GM12875 (cell line): Measurements from ENCODE around the gene MYOM1.

Experiments used
- H3K4me3 ChIP-seq: one replicate; pipeline ENCODE4 v1.5.1; 2011; ENCODE audit warnings: low read depth, low read length, control low read depth
- TF ChIP-seq, protein P1 (sequence below): IDR thresholded peaks from 2 replicates; pipeline ENCODE4 v1.5.1; 2011; ENCODE audit warnings: low read depth, mild to moderate bottlenecking, control low read depth, inconsistent platforms, low read length, moderate library complexity, borderline replicate concordance; ENCODE audit not compliant: insufficient read depth

The MYOM1 gene

DNA sequence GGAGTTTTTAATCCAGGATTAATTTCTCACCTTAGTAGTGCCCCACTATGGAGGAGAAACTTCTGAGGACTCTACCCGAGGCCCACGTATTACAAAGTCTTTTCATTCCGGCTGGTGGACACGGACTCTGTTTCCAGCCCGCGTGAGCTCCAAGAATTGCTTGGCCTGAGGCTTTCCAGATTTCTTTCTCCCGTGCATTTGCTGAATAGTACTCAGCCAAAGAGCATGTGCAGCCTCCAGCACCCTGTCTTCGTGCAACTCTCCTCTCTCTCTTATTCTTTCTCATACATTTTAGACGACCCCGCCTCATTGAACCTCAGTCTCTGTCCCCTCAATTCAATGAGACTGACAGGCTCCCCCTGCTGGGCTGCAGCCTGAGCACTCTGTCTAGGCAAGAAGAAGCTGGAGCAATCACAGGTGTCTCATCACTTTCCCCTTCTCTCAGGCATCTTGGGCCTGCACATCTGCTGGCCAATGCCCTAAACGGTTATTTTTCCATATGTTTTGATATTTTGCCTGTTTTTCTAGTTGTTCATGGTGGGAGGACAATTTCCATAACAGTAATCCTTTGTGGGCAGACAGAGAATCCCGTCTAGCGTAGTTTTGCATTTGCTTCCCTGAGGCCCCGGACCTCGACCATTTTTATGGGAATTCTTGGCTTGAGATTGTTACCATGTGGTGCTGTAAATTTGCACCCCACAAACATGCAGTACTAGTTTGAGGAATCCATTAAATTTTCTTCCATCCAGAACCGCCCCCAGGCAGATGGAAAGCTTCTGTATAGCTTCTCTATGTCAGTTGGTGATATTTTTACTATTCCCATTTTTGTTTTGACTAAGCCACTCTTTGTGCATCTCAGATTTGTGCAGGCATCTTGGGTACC is 156.7 kb downstream of the MYOM1 start:
- TF ChIP-seq, protein P1, sequence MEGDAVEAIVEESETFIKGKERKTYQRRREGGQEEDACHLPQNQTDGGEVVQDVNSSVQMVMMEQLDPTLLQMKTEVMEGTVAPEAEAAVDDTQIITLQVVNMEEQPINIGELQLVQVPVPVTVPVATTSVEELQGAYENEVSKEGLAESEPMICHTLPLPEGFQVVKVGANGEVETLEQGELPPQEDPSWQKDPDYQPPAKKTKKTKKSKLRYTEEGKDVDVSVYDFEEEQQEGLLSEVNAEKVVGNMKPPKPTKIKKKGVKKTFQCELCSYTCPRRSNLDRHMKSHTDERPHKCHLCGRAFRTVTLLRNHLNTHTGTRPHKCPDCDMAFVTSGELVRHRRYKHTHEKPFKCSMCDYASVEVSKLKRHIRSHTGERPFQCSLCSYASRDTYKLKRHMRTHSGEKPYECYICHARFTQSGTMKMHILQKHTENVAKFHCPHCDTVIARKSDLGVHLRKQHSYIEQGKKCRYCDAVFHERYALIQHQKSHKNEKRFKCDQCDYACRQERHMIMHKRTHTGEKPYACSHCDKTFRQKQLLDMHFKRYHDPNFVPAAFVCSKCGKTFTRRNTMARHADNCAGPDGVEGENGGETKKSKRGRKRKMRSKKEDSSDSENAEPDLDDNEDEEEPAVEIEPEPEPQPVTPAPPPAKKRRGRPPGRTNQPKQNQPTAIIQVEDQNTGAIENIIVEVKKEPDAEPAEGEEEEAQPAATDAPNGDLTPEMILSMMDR = peak; percentile 84

DNA sequence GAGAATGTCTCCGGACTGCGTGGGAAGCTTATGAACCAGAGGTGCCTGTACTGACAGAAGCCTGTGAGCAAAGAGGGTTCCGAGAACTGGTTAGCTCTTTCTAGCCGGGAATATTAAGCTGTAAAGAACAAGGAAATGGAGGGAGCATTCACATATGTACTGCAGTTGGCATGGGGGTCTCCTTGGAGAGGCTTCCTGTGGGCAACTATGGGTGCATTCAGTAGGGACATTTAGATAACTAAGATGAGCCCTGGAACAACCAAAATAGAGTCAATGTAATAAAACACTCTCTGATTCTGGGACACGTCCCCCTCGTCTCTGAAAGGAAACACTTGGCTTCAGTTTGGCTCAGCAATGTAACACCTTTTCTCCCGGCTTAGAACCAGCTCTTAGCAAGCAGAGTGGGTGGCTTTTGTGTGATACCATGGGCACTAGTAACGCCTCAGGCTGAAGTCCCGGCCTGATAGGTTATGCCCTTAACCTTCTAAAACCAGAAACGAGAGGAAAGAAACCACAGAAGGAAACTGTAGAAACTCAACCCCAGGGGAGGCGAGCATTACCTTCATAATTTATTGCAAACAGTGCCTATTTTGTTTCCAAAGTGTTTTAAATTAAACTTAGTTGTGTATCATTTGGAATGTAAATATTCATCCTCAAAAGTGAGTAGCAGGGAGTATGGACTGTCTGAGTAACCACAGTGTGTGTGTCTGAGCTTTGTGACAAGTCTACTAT is 158.0 kb downstream of the MYOM1 start:
- no peak overlapping the region for H3K4me3 ChIP-seq
- TF ChIP-seq, protein P1 = no peak

More for the DNA sequence above, 156.7 kb downstream of the MYOM1 start:
- H3K4me3 ChIP-seq = no peak overlapping the region

DNA sequence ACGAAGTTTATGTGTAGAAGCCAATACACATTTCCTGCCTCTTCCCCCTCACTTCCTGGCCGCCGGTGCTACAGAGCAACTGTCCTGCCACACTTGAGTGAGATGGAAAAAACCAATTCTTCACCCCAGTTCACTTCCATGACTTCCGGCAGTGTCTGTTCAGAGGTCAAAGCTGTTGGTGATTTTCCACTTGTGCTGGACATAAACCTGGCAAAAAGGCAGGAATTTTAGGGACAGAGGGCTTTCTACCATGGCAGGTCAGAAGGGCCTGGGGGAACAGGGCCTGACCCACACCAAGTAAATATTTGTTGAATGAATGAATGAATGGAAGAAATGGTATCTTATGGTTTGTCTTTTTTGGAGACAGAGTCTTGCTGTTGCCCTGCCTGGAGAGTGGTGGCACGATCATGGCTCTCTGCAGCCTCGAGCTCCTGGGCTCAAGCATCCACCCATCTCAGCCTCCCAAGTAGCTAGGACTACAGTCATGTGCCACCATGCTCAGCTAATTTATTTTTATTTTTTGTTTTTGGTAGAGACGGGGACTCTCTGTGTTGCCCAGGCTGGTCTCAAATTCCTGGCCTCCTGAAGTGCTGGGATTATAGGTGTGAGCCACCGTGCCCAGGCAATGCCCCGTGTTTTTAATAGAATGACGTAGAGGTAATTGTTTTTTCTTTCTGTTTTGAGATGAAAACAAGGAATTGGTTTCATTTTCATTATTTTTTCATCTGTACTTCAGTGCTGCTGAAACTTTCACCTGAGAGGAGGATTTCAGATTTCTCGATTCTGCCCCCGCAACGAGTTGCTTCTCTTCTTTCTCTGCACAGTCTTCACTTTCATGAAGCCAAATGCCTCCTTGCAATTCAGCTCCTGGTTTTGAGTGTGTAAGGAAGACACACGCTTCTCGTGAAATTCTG is 158.8 kb downstream of the MYOM1 start:
- H3K4me3 ChIP-seq = no peak overlapping the region
- TF ChIP-seq, protein P1 = no peak

DNA sequence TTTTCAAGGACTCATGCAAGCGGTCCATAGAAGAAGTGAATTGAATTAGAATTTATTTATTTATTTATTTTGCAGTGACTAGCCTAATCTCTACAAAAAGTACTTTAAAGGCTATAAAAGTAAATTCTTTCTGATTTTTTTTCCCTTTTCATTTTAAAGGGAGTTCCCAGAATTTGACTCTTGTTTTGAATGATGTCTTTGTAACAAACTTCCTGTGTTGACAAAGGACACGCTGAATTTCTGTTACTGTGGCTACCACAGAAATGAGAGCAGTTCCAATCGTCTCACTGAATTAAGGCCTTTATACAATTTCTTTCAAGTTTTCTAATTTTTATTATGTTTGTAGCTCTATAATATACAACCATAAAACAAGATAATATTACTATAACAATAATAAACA is 160.5 kb downstream of the MYOM1 start:
- TF ChIP-seq, protein P1 = no peak
- no peak overlapping the region for H3K4me3 ChIP-seq

DNA sequence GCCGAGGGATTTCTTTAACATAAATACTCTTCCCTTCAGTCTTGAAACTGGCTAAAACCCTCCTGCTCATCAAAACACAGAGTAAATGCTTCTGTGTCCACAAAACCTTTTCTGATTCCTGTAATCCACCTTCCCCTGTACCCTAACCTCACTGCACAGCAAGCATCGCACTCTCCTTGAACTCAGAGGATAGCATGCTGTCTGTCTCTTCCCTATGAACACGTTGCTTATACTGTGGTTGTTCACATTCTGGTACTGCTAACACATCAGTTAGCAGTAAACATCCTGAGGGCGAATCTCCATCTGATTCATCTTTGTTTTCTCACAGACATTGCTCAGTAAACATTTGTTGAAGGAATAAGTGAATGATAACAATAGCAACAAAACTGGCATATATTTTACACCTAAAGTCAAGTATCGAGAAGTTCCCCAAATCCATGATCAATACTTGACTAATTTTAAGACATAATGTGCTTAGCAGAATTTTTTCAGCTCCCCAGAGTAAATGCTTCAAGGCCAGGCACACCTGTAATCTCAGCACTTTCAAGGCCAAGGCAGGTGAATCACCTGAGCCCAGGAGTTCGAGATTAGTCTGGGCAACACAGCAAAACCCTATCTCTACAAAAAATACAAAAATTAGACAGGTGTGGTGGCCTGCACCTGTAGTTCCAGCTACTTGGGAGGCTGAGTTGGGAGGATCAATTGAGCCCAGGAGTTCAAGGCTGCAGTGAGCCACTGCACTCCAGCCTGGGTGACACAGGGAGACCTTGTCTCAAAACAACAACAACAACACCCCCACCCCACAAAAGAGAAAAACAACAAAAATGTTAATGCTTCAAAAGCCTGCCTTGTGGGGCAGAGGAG is 161.2 kb downstream of the MYOM1 start:
- TF ChIP-seq, protein P1 = no peak
- H3K4me3 ChIP-seq = no peak overlapping the region

DNA sequence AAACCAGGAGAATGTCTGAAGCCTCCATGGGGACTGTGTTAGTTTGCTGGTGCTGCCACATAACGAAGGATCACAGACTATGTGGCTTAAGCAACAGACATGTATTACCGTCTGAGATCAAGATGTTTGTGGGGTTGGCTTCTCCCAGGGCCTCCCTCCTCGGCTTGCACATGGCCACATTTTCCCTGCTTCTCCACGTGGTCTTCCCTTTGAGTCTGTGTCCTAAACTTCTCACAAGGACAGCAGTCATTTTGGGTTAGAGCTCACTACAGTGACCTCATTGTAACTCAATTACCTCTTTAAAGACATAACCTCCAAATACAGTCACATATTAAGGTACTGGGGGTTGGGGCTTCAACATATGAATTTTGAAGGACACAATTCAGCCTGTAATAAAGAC is 162.2 kb downstream of the MYOM1 start:
- no peak overlapping the region for H3K4me3 ChIP-seq
- TF ChIP-seq, protein P1 = no peak
